Activated CD4-positive, alpha-beta T cell treated with anti-CD3 and anti-CD28 coated beads, Interleukin-2, amount 10 ng/mL, durations not matched to agents 24 days and 14 days (primary cell): ENCODE data around the gene RAB44. TPM values are rescaled to one million over a fixed set of nuclear protein-coding genes. Genes with fewer than 3 reads are reported as not detected.

ENCODE experiments used
- DNase-seq: peaks from one replicate; pipeline ENCODE4 v3.0.0; 2022
- H3K27ac Mint-ChIP-seq: one replicate; pipeline ENCODE4 v1.8.0; 2022; ENCODE audit warnings: mild to moderate bottlenecking, mixed read lengths
- H3K27me3 Mint-ChIP-seq: one replicate; pipeline ENCODE4 v1.8.0; 2022; ENCODE audit warnings: mixed read lengths
- H3K36me3 Mint-ChIP-seq: one replicate; pipeline ENCODE4 v1.8.0; 2022; ENCODE audit warnings: low read depth, mild to moderate bottlenecking, mixed read lengths
- H3K4me1 Mint-ChIP-seq: one replicate; pipeline ENCODE4 v1.8.0; 2021; ENCODE audit warnings: mixed read lengths
- H3K4me3 Mint-ChIP-seq: one replicate; pipeline ENCODE4 v1.8.0; 2022; ENCODE audit warnings: mild to moderate bottlenecking, moderate library complexity, mixed read lengths
- H3K9me3 Mint-ChIP-seq: one replicate; pipeline ENCODE4 v1.8.0; 2021; ENCODE audit warnings: mixed read lengths
- intact Hi-C: fragments of 100-400 bp; cut with micrococcal nuclease; formaldehyde crosslinking; loops from one replicate; pipeline ENCODE4 v1.15.1; 2023
- total RNA-seq: library from RNA; stranded (reverse); gene quantifications from 2 replicates; pipeline ENCODE4 v1.2.3, GENCODE V29; 2022

RAB44 gene
- total RNA-seq, 1 donor from 2014 or later = not detected

GRCh38 chr6:36677059-36677749 lies 20.4 kb upstream of the RAB44 start:
- intact Hi-C loops = no loop called here
- Mint-ChIP-seq H3K27me3 (no peaks in the 10 kb centered on the region), H3K27ac (peak overlapping the region; percentile 85), H3K4me3 (peak overlapping the region; percentile 97), H3K9me3 (no peaks in the 10 kb centered on the region), H3K4me1 (peaks cover 46% of the 10 kb centered on the region), H3K36me3 (peaks cover 15% of the 10 kb centered on the region)
- no peak for DNase-seq

- intact Hi-C loops = no loop called here
- peak overlapping the region; percentile 85 for H3K27ac Mint-ChIP-seq
- H3K36me3 Mint-ChIP-seq = peaks cover 17% of the 10 kb centered on the region
- peak; percentile 78 for DNase-seq
- H3K4me1 Mint-ChIP-seq = peaks cover 52% of the 10 kb centered on the region
- H3K9me3 Mint-ChIP-seq = no peaks in the 10 kb centered on the region
- H3K4me3 Mint-ChIP-seq = peak overlapping the region; percentile 97
- no peaks in the 10 kb centered on the region for H3K27me3 Mint-ChIP-seq
These were observed 19.7 kb upstream of the RAB44 start for GRCh38 chr6:36677753-36678487.

- DNase-seq = peak; percentile 95
- H3K27me3 Mint-ChIP-seq = no peaks in the 10 kb centered on the region
- H3K9me3 Mint-ChIP-seq = no peaks in the 10 kb centered on the region
- intact Hi-C loops = loop anchor here (1.0 kb wide), 1 partner anchor 131 kb away; the partner anchor contains the start of gene STK38
- peak within 1 kb of the TSS; percentile 90 for H3K27ac Mint-ChIP-seq
- H3K36me3 Mint-ChIP-seq = peaks cover 23% of the 10 kb centered on the region
- peaks cover 59% of the 10 kb centered on the region for H3K4me1 Mint-ChIP-seq
- peak within 1 kb of the TSS; percentile 97 for H3K4me3 Mint-ChIP-seq
These were observed 19.1 kb upstream of the RAB44 start, which contains the start of gene CDKN1A for GRCh38 chr6:36678488-36679042. Gene CDKN1A (plus strand): TSS chr6:36678714. CDS start chr6:36684102, 5,388 bp downstream.

DNA sequence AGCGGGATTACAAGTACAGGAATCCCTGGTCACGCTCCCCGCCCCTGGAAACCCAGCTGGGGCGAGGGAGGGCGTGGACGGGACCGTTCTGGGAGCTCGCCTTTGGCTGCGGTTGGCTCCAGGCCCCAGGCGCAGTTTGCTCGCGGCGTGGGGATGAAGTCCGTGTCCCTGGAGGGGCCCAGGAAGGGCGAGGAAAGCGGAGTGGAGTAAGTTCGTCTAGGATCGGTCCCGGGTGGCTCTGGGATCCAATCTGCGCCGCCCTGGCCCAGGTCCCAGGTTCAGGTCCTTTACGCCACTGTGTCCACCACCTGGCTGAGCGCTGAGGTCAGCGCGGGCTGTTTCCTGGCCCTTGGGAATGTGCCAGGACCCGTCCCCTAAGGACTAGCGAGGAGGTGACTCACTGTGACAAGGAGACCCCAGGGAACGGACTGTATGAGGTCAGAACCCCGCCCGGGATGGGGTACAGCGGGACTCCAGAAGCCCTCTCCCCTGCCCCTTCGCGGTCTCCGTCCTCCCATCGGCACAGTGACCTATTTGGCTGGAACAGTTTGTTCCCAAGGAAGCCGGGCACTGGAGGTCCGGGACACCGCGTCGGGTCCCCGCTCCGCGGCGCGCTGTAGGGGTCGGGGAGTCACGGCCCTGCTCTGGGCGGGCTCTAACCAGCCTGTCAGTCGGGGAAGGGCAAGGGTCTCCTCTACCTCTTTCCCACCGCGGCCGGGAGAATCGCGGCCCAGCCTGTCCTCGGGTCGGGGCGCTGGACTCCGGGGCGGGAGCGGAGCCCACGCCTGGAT lies 18.4 kb upstream of the RAB44 start:
- Mint-ChIP-seq H3K9me3 (no peaks in the 10 kb centered on the region), H3K36me3 (peaks cover 28% of the 10 kb centered on the region), H3K4me3 (peak overlapping the region; percentile 97), H3K27me3 (no peaks in the 10 kb centered on the region), H3K4me1 (peaks cover 64% of the 10 kb centered on the region), H3K27ac (peak overlapping the region; percentile 90)
- intact Hi-C loops = loop anchor here (1.0 kb wide), 1 partner anchor 132 kb away; the partner anchor contains the start of gene STK38
- DNase-seq = peak; percentile 82

- H3K9me3 Mint-ChIP-seq = no peaks in the 10 kb centered on the region
- peak overlapping the region; percentile 67 for H3K4me3 Mint-ChIP-seq
These were observed 15.1 kb upstream of the RAB44 start for GRCh38 chr6:36682328-36683144.

DNA sequence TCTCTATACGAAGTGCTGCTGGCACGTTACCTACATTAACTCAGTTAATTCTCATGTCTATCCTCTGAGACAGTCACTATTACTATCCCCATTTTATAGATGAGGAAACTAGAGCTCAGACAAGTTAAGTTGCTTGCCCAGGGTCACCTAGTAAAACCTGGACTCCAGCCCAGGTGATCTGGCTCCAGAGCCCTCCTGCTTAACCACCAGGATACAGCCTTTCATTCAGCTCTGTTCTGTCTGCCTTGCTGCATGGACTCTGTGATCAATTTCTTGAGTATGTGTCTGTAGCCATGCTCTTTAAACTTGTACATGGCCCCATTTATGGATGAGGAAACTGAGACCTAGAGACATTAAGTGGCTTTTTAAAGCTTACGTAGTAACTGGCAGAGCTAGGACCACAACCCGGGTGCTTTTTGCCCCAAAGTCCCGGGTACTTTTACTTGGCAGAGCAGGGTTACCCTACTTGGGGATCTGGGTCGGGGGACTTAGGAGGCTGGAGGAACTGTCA lies 14.4 kb upstream of the RAB44 start:
- H3K9me3 Mint-ChIP-seq = no peaks in the 10 kb centered on the region
- H3K4me3 Mint-ChIP-seq = peak overlapping the region; percentile 67
- H3K4me1 Mint-ChIP-seq = peaks cover 41% of the 10 kb centered on the region
- intact Hi-C loops = loop anchor here (5.0 kb wide), 2 partner anchors 44 to 561 kb away; no protein-coding TSS in a partner anchor
- H3K27me3 Mint-ChIP-seq = no peaks in the 10 kb centered on the region
- peak overlapping the region; percentile 79 for H3K27ac Mint-ChIP-seq
- peaks cover 57% of the 10 kb centered on the region for H3K36me3 Mint-ChIP-seq
- DNase-seq = no peak

More at GRCh38 chr6:36682328-36683144, 15.1 kb upstream of the RAB44 start:
- peak; percentile 91 for DNase-seq
- intact Hi-C loops = loop anchor here (1.0 to 5.0 kb wide), 4 partner anchors 13 to 560 kb away; no protein-coding TSS in a partner anchor
- Mint-ChIP-seq H3K27me3 (no peaks in the 10 kb centered on the region), H3K36me3 (peaks cover 55% of the 10 kb centered on the region), H3K27ac (peak overlapping the region; percentile 79), H3K4me1 (peaks cover 47% of the 10 kb centered on the region)

DNA sequence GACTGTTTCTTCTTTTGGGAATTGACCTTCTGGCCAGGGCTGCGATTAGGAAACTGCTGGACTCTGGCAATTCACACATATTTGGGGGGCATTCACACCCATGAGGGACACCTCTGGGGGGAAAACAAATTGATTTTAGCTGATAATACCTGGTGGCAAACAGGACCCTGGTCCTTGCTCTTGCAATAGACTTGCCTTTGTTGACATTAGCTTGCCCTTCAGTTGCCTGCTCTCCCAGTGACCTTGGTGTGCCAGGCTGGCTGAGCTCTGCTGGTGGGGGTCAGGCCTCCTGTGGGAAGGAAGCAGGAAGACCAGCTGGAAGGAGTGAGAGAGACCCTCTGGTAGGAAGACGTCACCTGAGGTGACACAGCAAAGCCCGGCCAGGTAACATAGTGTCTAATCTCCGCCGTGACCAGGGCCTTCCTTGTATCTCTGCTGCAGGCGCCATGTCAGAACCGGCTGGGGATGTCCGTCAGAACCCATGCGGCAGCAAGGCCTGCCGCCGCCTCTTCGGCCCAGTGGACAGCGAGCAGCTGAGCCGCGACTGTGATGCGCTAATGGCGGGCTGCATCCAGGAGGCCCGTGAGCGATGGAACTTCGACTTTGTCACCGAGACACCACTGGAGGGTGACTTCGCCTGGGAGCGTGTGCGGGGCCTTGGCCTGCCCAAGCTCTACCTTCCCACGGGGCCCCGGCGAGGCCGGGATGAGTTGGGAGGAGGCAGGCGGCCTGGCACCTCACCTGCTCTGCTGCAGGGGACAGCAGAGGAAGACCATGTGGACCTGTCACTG lies 13.8 kb upstream of the RAB44 start:
- peak overlapping the region; percentile 67 for H3K4me3 Mint-ChIP-seq
- peaks cover 53% of the 10 kb centered on the region for H3K36me3 Mint-ChIP-seq
- H3K9me3 Mint-ChIP-seq = no peaks in the 10 kb centered on the region
- H3K4me1 Mint-ChIP-seq = peaks cover 39% of the 10 kb centered on the region
- no peak for DNase-seq
- H3K27me3 Mint-ChIP-seq = no peaks in the 10 kb centered on the region
- H3K27ac Mint-ChIP-seq = peak overlapping the region; percentile 79
- intact Hi-C loops = loop anchor here (5.0 kb wide), 2 partner anchors 43 to 562 kb away; no protein-coding TSS in a partner anchor

DNA sequence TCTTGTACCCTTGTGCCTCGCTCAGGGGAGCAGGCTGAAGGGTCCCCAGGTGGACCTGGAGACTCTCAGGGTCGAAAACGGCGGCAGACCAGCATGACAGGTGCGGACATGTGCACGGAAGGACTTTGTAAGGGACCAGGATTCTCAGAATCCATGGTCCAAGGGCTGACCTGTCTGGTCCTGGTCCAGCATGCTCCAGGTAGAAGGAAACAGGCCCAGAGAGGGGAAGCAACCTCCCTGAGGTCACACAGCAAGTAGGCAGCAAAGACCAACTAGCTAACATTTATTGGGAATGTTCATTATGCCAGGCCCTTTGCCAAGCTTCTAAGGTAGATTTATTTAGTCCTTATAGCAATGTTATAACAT lies 13.2 kb upstream of the RAB44 start:
- H3K4me3 Mint-ChIP-seq = no peak overlapping the region
- no peak for DNase-seq
- H3K4me1 Mint-ChIP-seq = peaks cover 41% of the 10 kb centered on the region
- intact Hi-C loops = loop anchor here (5.0 kb wide), 2 partner anchors 43 to 562 kb away; no protein-coding TSS in a partner anchor
- no peak overlapping the region for H3K27ac Mint-ChIP-seq
- H3K27me3 Mint-ChIP-seq = no peaks in the 10 kb centered on the region
- H3K9me3 Mint-ChIP-seq = no peaks in the 10 kb centered on the region
- peaks cover 52% of the 10 kb centered on the region for H3K36me3 Mint-ChIP-seq

DNA sequence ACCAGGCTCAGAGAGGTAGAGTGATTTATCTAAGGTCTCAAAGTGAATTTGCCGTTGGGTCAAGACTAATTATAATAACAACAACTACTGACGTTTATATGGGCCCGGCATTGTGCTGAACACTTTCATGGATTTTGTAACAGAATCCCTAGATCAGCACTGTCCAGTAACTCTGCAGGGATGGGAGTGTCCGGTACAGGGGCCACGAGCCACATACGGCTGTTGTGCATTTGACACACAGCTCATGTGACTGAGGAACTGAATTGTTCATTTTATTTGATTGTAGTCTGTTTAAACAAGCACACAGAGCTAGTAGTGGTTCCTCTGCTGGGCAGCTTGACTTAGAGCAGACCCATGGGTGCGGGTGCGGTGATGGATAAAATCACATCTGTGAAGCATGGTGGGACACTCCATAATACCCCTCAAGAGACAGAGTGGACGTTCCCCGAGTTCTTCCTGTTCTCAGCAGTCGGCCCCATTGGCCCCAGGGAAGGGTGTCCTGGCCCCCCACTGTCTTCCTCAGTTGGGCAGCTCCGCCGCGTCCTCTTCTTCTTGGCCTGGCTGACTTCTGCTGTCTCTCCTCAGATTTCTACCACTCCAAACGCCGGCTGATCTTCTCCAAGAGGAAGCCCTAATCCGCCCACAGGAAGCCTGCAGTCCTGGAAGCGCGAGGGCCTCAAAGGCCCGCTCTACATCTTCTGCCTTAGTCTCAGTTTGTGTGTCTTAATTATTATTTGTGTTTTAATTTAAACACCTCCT lies 12.3 kb upstream of the RAB44 start:
- DNase-seq = no peak
- H3K9me3 Mint-ChIP-seq = no peaks in the 10 kb centered on the region
- peak overlapping the region; percentile 41 for H3K27ac Mint-ChIP-seq
- no peak overlapping the region for H3K4me3 Mint-ChIP-seq
- peaks cover 42% of the 10 kb centered on the region for H3K4me1 Mint-ChIP-seq
- H3K27me3 Mint-ChIP-seq = no peaks in the 10 kb centered on the region
- intact Hi-C loops = no loop called here
- H3K36me3 Mint-ChIP-seq = peaks cover 50% of the 10 kb centered on the region

DNA sequence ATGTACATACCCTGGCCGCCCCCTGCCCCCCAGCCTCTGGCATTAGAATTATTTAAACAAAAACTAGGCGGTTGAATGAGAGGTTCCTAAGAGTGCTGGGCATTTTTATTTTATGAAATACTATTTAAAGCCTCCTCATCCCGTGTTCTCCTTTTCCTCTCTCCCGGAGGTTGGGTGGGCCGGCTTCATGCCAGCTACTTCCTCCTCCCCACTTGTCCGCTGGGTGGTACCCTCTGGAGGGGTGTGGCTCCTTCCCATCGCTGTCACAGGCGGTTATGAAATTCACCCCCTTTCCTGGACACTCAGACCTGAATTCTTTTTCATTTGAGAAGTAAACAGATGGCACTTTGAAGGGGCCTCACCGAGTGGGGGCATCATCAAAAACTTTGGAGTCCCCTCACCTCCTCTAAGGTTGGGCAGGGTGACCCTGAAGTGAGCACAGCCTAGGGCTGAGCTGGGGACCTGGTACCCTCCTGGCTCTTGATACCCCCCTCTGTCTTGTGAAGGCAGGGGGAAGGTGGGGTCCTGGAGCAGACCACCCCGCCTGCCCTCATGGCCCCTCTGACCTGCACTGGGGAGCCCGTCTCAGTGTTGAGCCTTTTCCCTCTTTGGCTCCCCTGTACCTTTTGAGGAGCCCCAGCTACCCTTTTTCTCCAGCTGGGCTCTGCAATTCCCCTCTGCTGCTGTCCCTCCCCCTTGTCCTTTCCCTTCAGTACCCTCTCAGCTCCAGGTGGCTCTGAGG lies 11.5 kb upstream of the RAB44 start:
- Mint-ChIP-seq H3K4me3 (no peak overlapping the region), H3K27ac (no peak overlapping the region), H3K36me3 (peaks cover 44% of the 10 kb centered on the region), H3K4me1 (peaks cover 42% of the 10 kb centered on the region), H3K27me3 (no peaks in the 10 kb centered on the region), H3K9me3 (no peaks in the 10 kb centered on the region)
- DNase-seq = no peak
- intact Hi-C loops = no loop called here
